ENCODE measurements around the gene MBOAT2.

DNA sequence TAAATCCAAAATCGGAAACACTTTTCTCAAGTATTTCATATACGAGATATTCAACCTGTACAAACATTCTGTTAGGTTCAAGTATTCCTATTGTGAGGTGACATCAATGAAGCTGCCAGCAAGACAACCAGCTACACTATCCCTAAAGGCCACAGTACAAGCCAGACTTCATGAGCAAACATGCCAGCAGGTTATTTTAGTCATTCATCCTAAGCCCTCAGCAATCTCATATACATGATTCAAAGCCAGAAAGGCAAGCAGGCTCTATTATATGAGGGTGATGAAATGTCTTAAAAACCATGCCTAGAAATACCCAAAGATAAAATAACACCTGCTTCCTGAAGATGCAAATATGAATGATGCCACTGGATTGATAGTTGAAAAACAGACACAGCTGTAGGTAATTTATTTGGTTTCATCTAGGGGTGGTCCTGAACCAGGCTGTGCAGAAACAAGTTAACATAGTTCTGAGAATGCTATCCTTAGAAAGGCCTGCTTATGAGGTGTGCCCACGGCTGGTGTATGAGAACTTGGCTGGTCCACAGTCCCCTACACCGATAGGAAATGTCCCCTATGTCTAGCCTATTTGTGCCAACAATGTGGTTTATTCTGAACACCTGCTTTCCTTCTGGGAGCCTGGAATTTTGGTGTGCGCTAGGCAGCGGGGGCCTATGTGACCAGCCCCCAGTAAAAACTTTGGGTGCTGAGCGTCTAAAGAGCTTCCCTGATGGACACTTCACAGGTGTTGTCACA is 117.9 kb downstream of the MBOAT2 start:
- TF ChIP-seq CTCF (conservative IDR thresholded peaks at IDR 0.05; ENCODE audit: low read depth, low read length) (no peak), EZH2 (IDR thresholded peaks at IDR 0.05; ENCODE audit: low read length, unreplicated experiment) (no peak)
